OCI-LY7 (cell line): ENCODE data around the gene ARHGEF17. TPM values are rescaled to one million over a fixed set of nuclear protein-coding genes. Genes with fewer than 3 reads are reported as not detected.

Source experiments
- BruUV-seq: library from RNA; stranded (reverse); fragments of 400-500 nt; replicated peaks from 2 replicates; lab custom pipeline; 2021; lab: Mats Ljungman, UMichigan
- CTCF ChIA-PET: fragments of 300-600 bp; sonication (Branson Sonifier 250); formaldehyde crosslinking; loops from one replicate; lab custom pipeline; 2022; ENCODE audit warnings: antibody characterized with exemption; ENCODE audit not compliant: unreplicated experiment; lab: Charles Lee
- POLR2A ChIA-PET: fragments of 300-600 bp; sonication (Branson Sonifier 250); formaldehyde crosslinking; loops from one replicate; lab custom pipeline; 2022; ENCODE audit warnings: antibody characterized with exemption; lab: Charles Lee
- DNase-seq: peaks from one replicate; pipeline ENCODE4 v3.0.0-alpha.2; 2015; ENCODE audit warnings: low spot score
- H2AFZ ChIP-seq: fragments of 200-600 bp; sonication (generic), shearing (Covaris generic); 2 replicates; pipeline ENCODE4 v1.6.1; 2014; ENCODE audit warnings: mild to moderate bottlenecking, antibody characterized with exemption, low read length, moderate library complexity
- H3K27ac ChIP-seq: fragments of 200-600 bp; sonication (generic); 2 replicates; pipeline ENCODE4 v1.5.1; 2014; ENCODE audit warnings: mixed run types, low read depth, mild to moderate bottlenecking, moderate library complexity, low read length, inconsistent platforms; ENCODE audit not compliant: poor library complexity, severe bottlenecking
- H3K36me3 ChIP-seq: fragments of 200-600 bp; sonication (generic); 2 replicates; pipeline ENCODE4 v1.6.1; 2014; ENCODE audit warnings: mild to moderate bottlenecking, antibody characterized with exemption, low read length, moderate library complexity, mixed read lengths; ENCODE audit not compliant: insufficient read depth
- H3K4me1 ChIP-seq: fragments of 200-600 bp; sonication (generic); 2 replicates; pipeline ENCODE4 v1.5.1; 2014; ENCODE audit warnings: mild to moderate bottlenecking, low read length; ENCODE audit not compliant: insufficient read depth, poor library complexity, severe bottlenecking
- H3K4me2 ChIP-seq: fragments of 200-600 bp; sonication (generic); 2 replicates; pipeline ENCODE4 v1.6.1; 2014; ENCODE audit warnings: mild to moderate bottlenecking, low read length
- H3K4me3 ChIP-seq: fragments of 200-600 bp; sonication (generic); 2 replicates; pipeline ENCODE4 v1.5.1; 2014; ENCODE audit warnings: mild to moderate bottlenecking, low read depth, low read length; ENCODE audit not compliant: poor library complexity, severe bottlenecking
- H3K79me2 ChIP-seq: fragments of 200-600 bp; sonication (generic); 2 replicates; pipeline ENCODE4 v1.6.1; 2016; ENCODE audit warnings: low read depth, mild to moderate bottlenecking, low read length, moderate library complexity, mixed read lengths; ENCODE audit not compliant: insufficient read depth
- H3K9me2 ChIP-seq: fragments of 200-600 bp; sonication (generic); 2 replicates; pipeline ENCODE4 v1.6.1; 2016; ENCODE audit warnings: mild to moderate bottlenecking, low read length, mixed read lengths; ENCODE audit not compliant: insufficient read depth
- H3K9me3 ChIP-seq: fragments of 200-600 bp; sonication (generic); 2 replicates; pipeline ENCODE4 v1.6.1; 2014; ENCODE audit warnings: mild to moderate bottlenecking, mixed run types, low read length, mixed read lengths
- H4K20me1 ChIP-seq: fragments of 200-600 bp; sonication (generic); 2 replicates; pipeline ENCODE4 v1.6.1; 2014; ENCODE audit warnings: mild to moderate bottlenecking, antibody characterized with exemption, low read length, moderate library complexity, mixed read lengths; ENCODE audit not compliant: insufficient read depth
- CTCF ChIP-seq: fragments of 200-600 bp; sonication (generic); conservative IDR thresholded peaks from 2 replicates; pipeline ENCODE4 v1.5.1; 2014; ENCODE audit warnings: mild to moderate bottlenecking, antibody characterized with exemption, low read length, moderate library complexity, mixed read lengths
- EZH2phosphoT487 ChIP-seq: fragments of 200-600 bp; sonication (generic); IDR thresholded peaks from 2 replicates; pipeline ENCODE4 v1.6.1; 2018; ENCODE audit warnings: low read depth, borderline replicate concordance, mild to moderate bottlenecking, mixed run types, antibody characterized with exemption, low read length, moderate library complexity, mixed read lengths
- intact Hi-C: fragments of 100-400 bp; cut with micrococcal nuclease; formaldehyde crosslinking; loops from one replicate; pipeline ENCODE4 v1.10.0; 2022; ENCODE audit not compliant: unreplicated experiment
- total RNA-seq, 2 experiments: library from RNA; depleted of rRNA in 1 of 2; stranded (reverse); fragments of >200 nt in 1 of 2; shearing (Covaris generic) in 1 of 2; gene quantifications; 2 replicates each; pipeline ENCODE4 v1.2.3, GENCODE V29; 2014 to 2022

ARHGEF17 gene
- total RNA-seq, 2 experiments from 2014 or later: 0.19 to 1.4 TPM

DNA sequence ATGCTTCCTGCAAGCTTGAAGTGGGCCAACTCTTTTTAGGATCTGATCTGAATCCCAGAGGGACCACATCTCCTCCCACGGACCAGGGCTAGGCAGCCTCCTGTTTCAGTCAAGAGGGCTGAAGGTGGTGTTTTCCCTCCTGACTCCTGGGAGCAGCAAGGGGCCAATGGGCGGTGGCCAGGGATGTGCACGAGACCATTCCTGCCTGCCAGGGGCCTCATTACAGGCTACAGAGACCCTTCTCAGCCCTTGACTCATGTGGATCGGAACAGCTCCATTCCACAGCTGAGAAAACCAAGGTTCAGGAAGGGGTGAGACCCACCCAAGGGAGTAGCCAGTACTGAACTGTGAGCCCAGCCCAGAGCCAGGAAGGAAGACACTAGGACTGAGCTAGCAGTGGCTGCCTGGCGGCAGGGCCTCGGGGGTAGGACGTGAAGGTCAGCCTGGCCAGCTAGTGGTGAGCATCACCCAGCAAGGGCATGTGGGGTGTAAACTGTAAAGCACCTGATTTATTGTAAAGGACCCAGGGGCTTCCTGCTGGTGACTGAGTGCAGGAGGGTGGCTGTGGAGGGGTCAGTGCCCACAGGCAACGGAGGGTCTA is 39.3 kb upstream of the ARHGEF17 start:
- no peak overlapping the region for H2AFZ ChIP-seq
- no peak overlapping the region for H3K4me3 ChIP-seq
- no TSS peak for BruUV-seq
- H4K20me1 ChIP-seq: no peaks in the 10 kb centered on the region
- no peak for DNase-seq
- no peaks in the 10 kb centered on the region for H3K9me2 ChIP-seq
- CTCF ChIA-PET: no interaction called here
- no peak overlapping the region for H3K4me2 ChIP-seq
- H3K36me3 ChIP-seq: no peaks in the 10 kb centered on the region
- H3K79me2 ChIP-seq: no peaks in the 10 kb centered on the region
- intact Hi-C loops: no loop called here
- TF ChIP-seq CTCF (no peak), EZH2phosphoT487 (no peak)
- H3K9me3 ChIP-seq: no peaks in the 10 kb centered on the region
- POLR2A ChIA-PET: interaction anchor here (1.2 kb wide), 1 partner anchor 145 kb away, joined by 3 read pairs; no protein-coding TSS in a partner anchor
- H3K27ac ChIP-seq: no peak overlapping the region
- H3K4me1 ChIP-seq: peaks cover 26% of the 10 kb centered on the region

DNA sequence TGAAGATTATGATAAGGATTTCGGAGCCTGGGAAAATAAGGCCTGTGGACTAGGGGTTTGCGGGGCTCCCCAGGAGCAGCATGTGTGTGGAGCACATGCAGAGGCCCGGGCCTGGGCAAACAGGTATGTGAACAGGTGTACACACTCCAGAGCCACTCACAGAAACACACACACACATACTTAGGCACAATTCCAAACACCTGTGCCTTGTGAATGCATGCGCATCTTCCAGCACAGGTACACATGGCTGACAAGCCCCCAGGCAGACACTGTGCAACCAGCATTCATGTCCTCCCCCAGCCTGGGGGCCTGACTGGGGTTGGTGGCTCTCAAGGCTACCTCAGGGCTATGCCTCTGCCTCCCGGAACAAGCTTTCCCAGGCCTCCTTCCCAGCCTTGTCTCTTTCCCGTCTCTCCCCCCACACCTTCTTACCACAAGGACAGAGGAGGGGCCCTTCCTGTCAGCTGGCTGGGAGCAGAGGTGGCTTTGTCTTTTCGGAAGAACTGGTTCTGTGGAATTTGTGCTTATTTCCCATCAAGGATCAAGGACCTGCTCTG is 38.5 kb upstream of the ARHGEF17 start:
- no peak for DNase-seq
- Histone ChIP-seq H3K4me3 (no peak overlapping the region), H3K9me3 (no peaks in the 10 kb centered on the region), H3K4me2 (no peak overlapping the region), H3K79me2 (no peaks in the 10 kb centered on the region), H3K27ac (no peak overlapping the region), H3K36me3 (no peaks in the 10 kb centered on the region), H2AFZ (no peak overlapping the region), H3K4me1 (peaks cover 26% of the 10 kb centered on the region), H3K9me2 (no peaks in the 10 kb centered on the region), H4K20me1 (no peaks in the 10 kb centered on the region)
- ChIA-PET POLR2A (no interaction called here), CTCF (interaction anchor here (1.2 kb wide), 1 partner anchor 22 kb away, joined by 6 read pairs; no protein-coding TSS in a partner anchor)
- intact Hi-C loops: no loop called here
- TF ChIP-seq CTCF (no peak), EZH2phosphoT487 (no peak)
- BruUV-seq: no TSS peak
